ENCODE results near the gene TM9SF1.

- TF ChIP-seq ATF6 (CRISPR knock-in tag; conservative IDR thresholded peaks at IDR 0.05) (no peak), ZBTB43 (CRISPR knock-in tag; conservative IDR thresholded peaks at IDR 0.05) (no peak; the same call in 1 of the 2 replicates), ZNF788 (CRISPR knock-in tag; IDR thresholded peaks at IDR 0.05; ENCODE audit: borderline replicate concordance) (peak; percentile 74; the same call in 1 of the 2 replicates), MAZ (IDR thresholded peaks at IDR 0.05; ENCODE audit: borderline replicate concordance, low read depth, low read length) (peak; percentile 72), MAZ (CRISPR knock-in tag; IDR thresholded peaks at IDR 0.05; ENCODE audit: low read depth) (peak; percentile 63), ZNF557 (CRISPR knock-in tag; IDR thresholded peaks at IDR 0.05) (0 out of 2 replicates have a peak, but pooled peaks have one; percentile 57), SP1 (IDR thresholded peaks at IDR 0.05) (no peak), SP1 (CRISPR knock-in tag; IDR thresholded peaks at IDR 0.05) (peak; percentile 93), MAX (IDR thresholded peaks at IDR 0.05) (no peak), ZBTB33 (CRISPR knock-in tag; IDR thresholded peaks at IDR 0.05) (no peak; the same call in 1 of the 2 replicates), FOXA1 (IDR thresholded peaks at IDR 0.05) (no peak), FOXA1 (CRISPR knock-in tag; IDR thresholded peaks at IDR 0.05) (no peak)
These were observed 48.1 kb downstream of the TM9SF1 start, which contains the start of gene RNF31 for GRCh38 chr14:24146978-24147760.
